Left ventricle myocardium inferior (tissue), 1 donor: ENCODE results near the gene C10orf143. TPM values are rescaled to one million over a fixed set of nuclear protein-coding genes. Genes with fewer than 3 reads are reported as not detected.

Experiments used
- DNase-seq: peaks from one replicate; pipeline ENCODE4 v3.0.0-alpha.2; 2020
- H3K27ac ChIP-seq: fragments of 200-600 bp; replicated peaks from 2 replicates; pipeline ENCODE4 v1.8.0; 2021
- H3K27me3 ChIP-seq: fragments of 200-600 bp; 2 replicates; pipeline ENCODE4 v1.8.0; 2021; ENCODE audit warnings: low read depth
- H3K36me3 ChIP-seq: fragments of 200-600 bp; 2 replicates; pipeline ENCODE4 v1.8.0; 2021
- H3K4me1 ChIP-seq: fragments of 200-600 bp; 2 replicates; pipeline ENCODE4 v1.8.0; 2021
- H3K4me3 ChIP-seq: fragments of 200-600 bp; 2 replicates; pipeline ENCODE4 v1.8.0; 2021; ENCODE audit warnings: mild to moderate bottlenecking, moderate library complexity
- H3K9me3 ChIP-seq: fragments of 200-600 bp; replicated peaks from 2 replicates; pipeline ENCODE4 v1.8.0; 2021
- intact Hi-C: fragments of 100-400 bp; cut with micrococcal nuclease; formaldehyde crosslinking; loops from one replicate; pipeline ENCODE4 v1.11.0; 2022
- total RNA-seq: library from RNA; stranded (reverse); fragmentation: NEBNext Ultra II Directional; extraction: Animal tissue kit (Norgen Biotek cat#: 25700); gene quantifications from one replicate; pipeline ENCODE4 v1.2.1, GENCODE V29; 2021
- TF ChIP-seq, protein P1 (sequence below): fragments of 200-600 bp; IDR thresholded peaks from 2 replicates; pipeline ENCODE4 v1.8.0; 2021; ENCODE audit warnings: antibody characterized with exemption, mild to moderate bottlenecking, borderline replicate concordance
- donor health status: DM: no; HTN: yes; CAD: no; lungs with severe emphysema.

Gene C10orf143
- total RNA-seq, 1 donor from 2014 or later: 1.7 TPM

DNA sequence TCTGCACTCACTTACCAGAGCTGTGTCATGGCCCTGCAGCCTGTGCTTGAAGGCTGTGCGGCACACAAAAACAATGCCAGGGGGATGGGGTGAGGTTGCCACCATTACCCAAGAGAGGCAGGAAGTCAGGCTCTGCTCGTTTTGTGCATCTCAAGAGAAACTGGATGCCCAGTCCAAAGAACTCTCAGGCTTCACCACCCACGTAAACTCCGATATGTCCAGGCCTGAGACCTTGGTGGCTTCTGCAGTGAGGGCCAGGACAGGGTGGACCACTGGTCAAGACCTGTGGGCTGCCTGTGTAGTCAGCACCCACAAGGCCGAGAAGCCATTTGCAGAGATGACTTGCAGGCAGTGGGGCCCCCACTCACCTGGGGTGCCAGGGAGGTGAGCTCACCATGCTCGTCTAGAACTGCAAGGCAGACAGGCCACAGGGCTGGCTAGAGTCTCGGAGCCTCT is 91.9 kb downstream of the C10orf143 start:
- Histone ChIP-seq H3K4me1 (no peaks in the 10 kb centered on the region), H3K9me3 (no peaks in the 10 kb centered on the region), H3K4me3 (no peak overlapping the region), H3K27ac (no peak overlapping the region), H3K27me3 (peaks cover 61% of the 10 kb centered on the region), H3K36me3 (no peaks in the 10 kb centered on the region)
- TF ChIP-seq, protein P1, sequence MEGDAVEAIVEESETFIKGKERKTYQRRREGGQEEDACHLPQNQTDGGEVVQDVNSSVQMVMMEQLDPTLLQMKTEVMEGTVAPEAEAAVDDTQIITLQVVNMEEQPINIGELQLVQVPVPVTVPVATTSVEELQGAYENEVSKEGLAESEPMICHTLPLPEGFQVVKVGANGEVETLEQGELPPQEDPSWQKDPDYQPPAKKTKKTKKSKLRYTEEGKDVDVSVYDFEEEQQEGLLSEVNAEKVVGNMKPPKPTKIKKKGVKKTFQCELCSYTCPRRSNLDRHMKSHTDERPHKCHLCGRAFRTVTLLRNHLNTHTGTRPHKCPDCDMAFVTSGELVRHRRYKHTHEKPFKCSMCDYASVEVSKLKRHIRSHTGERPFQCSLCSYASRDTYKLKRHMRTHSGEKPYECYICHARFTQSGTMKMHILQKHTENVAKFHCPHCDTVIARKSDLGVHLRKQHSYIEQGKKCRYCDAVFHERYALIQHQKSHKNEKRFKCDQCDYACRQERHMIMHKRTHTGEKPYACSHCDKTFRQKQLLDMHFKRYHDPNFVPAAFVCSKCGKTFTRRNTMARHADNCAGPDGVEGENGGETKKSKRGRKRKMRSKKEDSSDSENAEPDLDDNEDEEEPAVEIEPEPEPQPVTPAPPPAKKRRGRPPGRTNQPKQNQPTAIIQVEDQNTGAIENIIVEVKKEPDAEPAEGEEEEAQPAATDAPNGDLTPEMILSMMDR: no peak
- no peak for DNase-seq
- intact Hi-C loops: no loop called here

DNA sequence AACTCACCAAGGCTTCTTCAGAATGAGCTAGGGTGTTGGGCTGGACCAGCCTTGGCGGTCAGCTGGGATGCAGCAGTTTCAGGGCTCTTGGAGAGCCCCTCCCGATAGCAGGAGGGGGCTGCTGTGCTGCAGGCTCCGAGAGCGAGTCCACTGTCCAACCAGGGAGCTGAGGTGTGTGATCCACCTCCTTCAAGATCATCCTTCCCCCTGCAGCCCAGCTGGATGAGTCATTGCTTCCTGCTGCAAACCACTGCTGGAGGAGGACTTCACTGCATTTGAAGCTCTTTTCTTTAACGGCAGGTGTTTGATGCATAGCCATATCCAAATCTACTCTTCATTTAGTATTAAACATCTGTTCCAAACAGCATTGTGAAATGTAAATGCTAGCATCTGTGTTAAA is 92.4 kb downstream of the C10orf143 start:
- no peak overlapping the region for H3K4me3 ChIP-seq
- no peaks in the 10 kb centered on the region for H3K36me3 ChIP-seq
- H3K4me1 ChIP-seq: no peaks in the 10 kb centered on the region
- H3K27ac ChIP-seq: no peak overlapping the region
- peaks cover 61% of the 10 kb centered on the region for H3K27me3 ChIP-seq
- intact Hi-C loops: no loop called here
- TF ChIP-seq, protein P1: no peak
- no peak for DNase-seq
- no peaks in the 10 kb centered on the region for H3K9me3 ChIP-seq

DNA sequence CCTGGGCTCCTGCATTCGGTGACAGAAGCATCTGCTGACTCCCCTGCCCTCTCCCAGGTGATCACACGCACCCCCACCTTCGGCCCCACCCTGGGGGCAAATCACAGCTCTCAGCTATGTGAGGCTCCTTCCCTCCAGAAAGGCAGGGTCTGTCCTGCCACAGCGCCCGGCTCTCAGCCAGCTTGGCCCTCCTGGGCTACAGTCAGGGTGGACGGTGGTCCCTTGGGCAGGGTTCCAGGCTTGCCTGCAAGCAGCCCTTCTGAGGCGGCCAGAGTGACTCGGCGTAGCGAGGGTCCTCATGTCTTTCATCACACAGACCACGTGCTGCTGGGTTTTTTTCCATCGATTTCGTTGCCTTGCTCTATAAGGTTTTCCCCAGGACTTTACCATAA is 93.0 kb downstream of the C10orf143 start:
- no peak for DNase-seq
- TF ChIP-seq, protein P1: no peak
- intact Hi-C loops: no loop called here
- Histone ChIP-seq H3K27ac (no peak overlapping the region), H3K4me3 (no peak overlapping the region), H3K27me3 (peaks cover 62% of the 10 kb centered on the region), H3K36me3 (no peaks in the 10 kb centered on the region), H3K4me1 (no peaks in the 10 kb centered on the region), H3K9me3 (no peaks in the 10 kb centered on the region)

DNA sequence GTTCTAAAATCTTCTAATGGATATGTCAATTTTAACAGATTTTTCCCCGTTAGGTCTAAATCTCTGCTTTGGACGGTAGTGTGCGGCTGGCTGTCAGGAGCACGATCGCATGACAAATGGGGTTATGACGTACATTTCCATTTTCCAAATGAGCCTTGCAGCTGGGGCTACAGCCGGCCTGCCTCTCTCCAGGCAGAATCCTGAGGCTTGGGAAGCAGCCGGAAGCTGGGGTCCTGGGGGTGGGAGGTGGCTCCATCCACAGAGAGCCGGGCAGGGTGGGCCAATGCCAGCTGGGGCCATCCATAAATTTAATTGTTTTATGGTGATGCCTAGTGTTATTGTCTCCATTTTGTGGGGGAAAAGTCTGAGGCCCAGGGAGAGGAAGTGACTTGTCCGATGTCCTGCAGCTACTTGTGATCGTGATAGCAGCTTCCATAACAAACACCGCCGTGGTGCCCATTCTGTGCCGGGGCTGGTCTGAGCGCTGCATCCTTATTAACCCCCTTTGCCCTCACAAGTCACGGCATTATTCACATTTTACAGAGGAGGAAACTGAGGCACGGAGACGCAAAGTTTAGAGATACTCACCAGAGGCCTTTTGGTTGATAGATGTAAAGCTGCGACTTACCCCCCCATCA is 93.5 kb downstream of the C10orf143 start:
- Histone ChIP-seq H3K27me3 (peaks cover 62% of the 10 kb centered on the region), H3K4me3 (no peak overlapping the region), H3K4me1 (no peaks in the 10 kb centered on the region), H3K36me3 (no peaks in the 10 kb centered on the region), H3K27ac (no peak overlapping the region), H3K9me3 (no peaks in the 10 kb centered on the region)
- no peak for DNase-seq
- intact Hi-C loops: no loop called here
- TF ChIP-seq, protein P1: no peak

DNA sequence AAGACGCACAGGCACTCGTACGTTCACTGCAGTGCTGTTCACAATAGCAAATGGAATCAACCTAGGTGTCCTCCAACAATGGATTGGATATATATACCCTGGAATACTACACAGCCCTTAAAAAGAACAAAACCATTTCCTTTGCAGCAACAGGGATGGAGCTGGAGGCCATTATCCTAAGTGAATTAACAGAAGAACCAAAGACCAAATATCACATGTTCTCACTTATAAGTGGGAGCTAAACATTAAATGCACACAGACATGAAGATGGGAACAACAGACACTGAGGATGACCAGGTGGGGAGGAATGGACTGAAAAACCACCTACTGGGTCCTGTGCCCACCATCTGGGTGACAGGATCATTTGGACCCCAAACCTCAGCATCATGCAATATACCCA is 94.5 kb downstream of the C10orf143 start:
- H3K27me3 ChIP-seq: peaks cover 53% of the 10 kb centered on the region
- H3K27ac ChIP-seq: no peak overlapping the region
- TF ChIP-seq, protein P1: no peak
- no peak for DNase-seq
- H3K4me1 ChIP-seq: no peaks in the 10 kb centered on the region
- H3K9me3 ChIP-seq: no peaks in the 10 kb centered on the region
- H3K36me3 ChIP-seq: no peaks in the 10 kb centered on the region
- no peak overlapping the region for H3K4me3 ChIP-seq
- intact Hi-C loops: no loop called here
